ENCODE results near the gene ZNF182. TPM values are rescaled to one million over a fixed set of nuclear protein-coding genes. Genes with fewer than 3 reads are reported as not detected.

Gene ZNF182
- polyA plus RNA-seq, 2 donors, result 1.4 to 2.1 TPM

DNA sequence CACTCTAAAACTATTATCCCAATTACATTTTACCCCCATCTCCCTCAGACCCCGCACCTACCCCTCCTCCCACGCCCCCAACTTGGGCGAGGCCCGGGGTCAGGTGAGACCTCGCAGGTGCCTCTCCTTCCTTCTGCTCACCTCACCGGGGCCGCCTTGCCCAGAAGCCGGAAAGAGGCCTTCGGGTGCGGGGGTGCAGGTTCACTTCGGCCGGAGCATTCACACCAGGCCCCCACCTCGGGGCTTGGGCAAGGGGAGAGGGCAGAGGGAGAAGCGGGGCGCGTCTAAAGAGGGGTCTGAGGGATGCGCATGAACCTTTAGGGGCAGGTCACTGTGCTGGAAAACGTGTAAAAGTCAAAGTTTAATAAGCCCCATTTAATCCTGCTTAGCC is 427 bp downstream of the ZNF182 start:
- Histone ChIP-seq H3K27ac (ENCODE audit: low read depth in 2 of 2, low read length in 1 of 2) (peak overlapping the region; percentile 64 to 78), H3K4me3 (ENCODE audit: low read depth in 1 of 2, low read length in 2 of 2) (peak overlapping the region; percentile 56 to 61), H3K36me3 (ENCODE audit: control insufficient read depth in 2 of 2, insufficient read depth in 2 of 2, low read length in 1 of 2) (no peaks in the 10 kb centered on the region), H3K4me1 (ENCODE audit: control insufficient read depth in 2 of 2, insufficient read depth in 2 of 2, low read length in 1 of 2) (no peaks in the 10 kb centered on the region), H3K9me3 (ENCODE audit: control insufficient read depth in 2 of 2, insufficient read depth in 1 of 2, low read depth in 1 of 2, low read length in 1 of 2) (peaks cover 0 to 4% of the 10 kb centered on the region in 2 donors), H3K27me3 (ENCODE audit: control insufficient read depth in 1 of 2, insufficient read depth in 2 of 2, low read length in 2 of 2) (no peaks in the 10 kb centered on the region)
- WGBS, 2 donors, result 1 to 34% methylated on average over 17 to 18 of the region's 18 CpGs

GRCh38 chrX:48002929-48003328 is 860 bp downstream of the ZNF182 start:
- no peaks in the 10 kb centered on the region for H3K36me3 ChIP-seq (ENCODE audit: control insufficient read depth in 2 of 2, insufficient read depth in 2 of 2, low read length in 1 of 2)
- 39 to 49% methylated on average over 7 of the region's 7 CpGs for WGBS, 2 donors
- H3K4me1 ChIP-seq (ENCODE audit: control insufficient read depth in 2 of 2, insufficient read depth in 2 of 2, low read length in 1 of 2), result no peaks in the 10 kb centered on the region
- H3K4me3 ChIP-seq (ENCODE audit: low read depth in 1 of 2, low read length in 2 of 2), result peak overlapping the region in 1 of 2 donors; percentile 56
- H3K27ac ChIP-seq (ENCODE audit: low read depth in 2 of 2, low read length in 1 of 2), result no peak overlapping the region
- no peaks in the 10 kb centered on the region for H3K27me3 ChIP-seq (ENCODE audit: control insufficient read depth in 1 of 2, insufficient read depth in 2 of 2, low read length in 2 of 2)
- peaks cover 0 to 4% of the 10 kb centered on the region in 2 donors for H3K9me3 ChIP-seq (ENCODE audit: control insufficient read depth in 2 of 2, insufficient read depth in 1 of 2, low read depth in 1 of 2, low read length in 1 of 2)

DNA sequence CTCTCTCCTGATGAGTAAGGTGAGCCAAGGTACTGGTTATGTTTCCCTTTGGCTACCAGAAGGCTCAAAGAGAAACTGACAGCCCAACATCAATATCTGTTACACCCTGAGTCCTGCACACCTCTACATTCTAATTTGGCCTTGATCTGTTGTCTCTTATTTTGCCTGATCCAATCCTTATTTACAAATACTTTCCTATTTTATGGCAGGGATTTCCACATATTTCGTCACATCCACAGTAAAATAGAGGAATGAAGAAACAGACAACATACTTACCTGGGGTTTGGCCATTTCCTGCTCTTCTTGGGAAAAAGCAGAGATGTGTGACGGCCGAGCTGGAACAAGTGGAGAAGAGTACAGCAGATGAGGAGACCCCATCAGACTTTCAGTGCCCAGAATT is 1.5 kb downstream of the ZNF182 start:
- WGBS, 2 donors, result 67 to 85% methylated on average over 3 of the region's 3 CpGs
- no peaks in the 10 kb centered on the region for H3K4me1 ChIP-seq (ENCODE audit: control insufficient read depth in 2 of 2, insufficient read depth in 2 of 2, low read length in 1 of 2)
- no peak overlapping the region for H3K27ac ChIP-seq (ENCODE audit: low read depth in 2 of 2, low read length in 1 of 2)
- H3K9me3 ChIP-seq (ENCODE audit: control insufficient read depth in 2 of 2, insufficient read depth in 1 of 2, low read depth in 1 of 2, low read length in 1 of 2), result peaks cover 0 to 4% of the 10 kb centered on the region in 2 donors
- H3K36me3 ChIP-seq (ENCODE audit: control insufficient read depth in 2 of 2, insufficient read depth in 2 of 2, low read length in 1 of 2), result no peaks in the 10 kb centered on the region
- no peaks in the 10 kb centered on the region for H3K27me3 ChIP-seq (ENCODE audit: control insufficient read depth in 1 of 2, insufficient read depth in 2 of 2, low read length in 2 of 2)
- H3K4me3 ChIP-seq (ENCODE audit: low read depth in 1 of 2, low read length in 2 of 2), result no peak overlapping the region

DNA sequence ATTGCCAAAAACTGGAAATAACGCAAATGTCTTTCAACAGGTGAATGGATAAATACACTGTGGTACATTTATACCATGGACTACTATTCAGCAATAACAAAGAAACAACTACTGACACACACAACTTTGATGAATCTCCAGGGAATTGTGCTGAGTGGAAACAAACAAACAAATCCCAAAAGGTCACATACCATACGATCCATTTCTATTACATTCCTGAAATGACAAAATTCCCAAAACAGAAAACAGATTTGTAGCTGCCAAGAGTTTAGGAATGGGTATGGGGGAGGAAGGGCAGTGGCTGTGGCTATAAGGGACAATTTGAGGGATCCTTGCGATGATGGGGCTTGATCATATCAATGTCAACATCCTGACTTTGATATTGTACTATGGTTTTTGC is 2.5 kb downstream of the ZNF182 start:
- Histone ChIP-seq H3K9me3 (ENCODE audit: control insufficient read depth in 2 of 2, insufficient read depth in 1 of 2, low read depth in 1 of 2, low read length in 1 of 2) (peaks cover 0 to 4% of the 10 kb centered on the region in 2 donors), H3K27ac (ENCODE audit: low read depth in 2 of 2, low read length in 1 of 2) (no peak overlapping the region), H3K36me3 (ENCODE audit: control insufficient read depth in 2 of 2, insufficient read depth in 2 of 2, low read length in 1 of 2) (no peaks in the 10 kb centered on the region), H3K4me1 (ENCODE audit: control insufficient read depth in 2 of 2, insufficient read depth in 2 of 2, low read length in 1 of 2) (no peaks in the 10 kb centered on the region), H3K4me3 (ENCODE audit: low read depth in 1 of 2, low read length in 2 of 2) (no peak overlapping the region), H3K27me3 (ENCODE audit: control insufficient read depth in 1 of 2, insufficient read depth in 2 of 2, low read length in 2 of 2) (no peaks in the 10 kb centered on the region)
- WGBS, 2 donors, result 79 to 86% methylated on average over 3 of the region's 3 CpGs

DNA sequence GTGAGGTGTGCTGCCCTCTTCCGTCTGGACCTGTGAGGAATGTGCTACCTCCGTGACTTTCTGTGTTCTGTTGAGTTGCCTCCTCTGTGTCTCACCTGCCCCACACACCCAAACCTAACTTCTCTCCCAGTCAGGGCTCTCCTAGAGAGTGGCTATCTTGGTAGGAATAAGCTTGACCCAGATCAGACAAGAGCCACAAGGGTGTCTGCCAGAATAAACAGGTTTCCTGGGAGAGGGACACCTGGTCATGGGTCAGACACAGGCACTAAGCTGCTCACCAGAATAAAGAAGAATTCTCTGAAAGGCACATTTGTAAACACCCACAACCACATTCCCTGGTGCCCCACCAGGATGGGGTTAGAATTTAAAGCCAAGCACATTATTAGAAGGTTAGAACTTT is 11.1 kb downstream of the ZNF182 start:
- H3K27me3 ChIP-seq (ENCODE audit: control insufficient read depth in 1 of 2, insufficient read depth in 2 of 2, low read length in 2 of 2), result no peaks in the 10 kb centered on the region
- H3K27ac ChIP-seq (ENCODE audit: low read depth in 2 of 2, low read length in 1 of 2), result no peak overlapping the region
- no peaks in the 10 kb centered on the region for H3K36me3 ChIP-seq (ENCODE audit: control insufficient read depth in 2 of 2, insufficient read depth in 2 of 2, low read length in 1 of 2)
- no peak overlapping the region for H3K4me3 ChIP-seq (ENCODE audit: low read depth in 1 of 2, low read length in 2 of 2)
- H3K4me1 ChIP-seq (ENCODE audit: control insufficient read depth in 2 of 2, insufficient read depth in 2 of 2, low read length in 1 of 2), result no peaks in the 10 kb centered on the region
- 90 to 97% methylated on average over 2 of the region's 2 CpGs for WGBS, 2 donors
- no peaks in the 10 kb centered on the region for H3K9me3 ChIP-seq (ENCODE audit: control insufficient read depth in 2 of 2, insufficient read depth in 1 of 2, low read depth in 1 of 2, low read length in 1 of 2)

- Histone ChIP-seq H3K27me3 (ENCODE audit: control insufficient read depth in 1 of 2, insufficient read depth in 2 of 2, low read length in 2 of 2) (no peaks in the 10 kb centered on the region), H3K9me3 (ENCODE audit: control insufficient read depth in 2 of 2, insufficient read depth in 1 of 2, low read depth in 1 of 2, low read length in 1 of 2) (no peaks in the 10 kb centered on the region), H3K27ac (ENCODE audit: low read depth in 2 of 2, low read length in 1 of 2) (no peak overlapping the region), H3K4me3 (ENCODE audit: low read depth in 1 of 2, low read length in 2 of 2) (no peak overlapping the region), H3K36me3 (ENCODE audit: control insufficient read depth in 2 of 2, insufficient read depth in 2 of 2, low read length in 1 of 2) (no peaks in the 10 kb centered on the region), H3K4me1 (ENCODE audit: control insufficient read depth in 2 of 2, insufficient read depth in 2 of 2, low read length in 1 of 2) (no peaks in the 10 kb centered on the region)
- WGBS, 2 donors, result 78 to 90% methylated on average over 1 of the region's 1 CpG
Observed at GRCh38 chrX:47992095-47992380, 11.8 kb downstream of the ZNF182 start.

DNA sequence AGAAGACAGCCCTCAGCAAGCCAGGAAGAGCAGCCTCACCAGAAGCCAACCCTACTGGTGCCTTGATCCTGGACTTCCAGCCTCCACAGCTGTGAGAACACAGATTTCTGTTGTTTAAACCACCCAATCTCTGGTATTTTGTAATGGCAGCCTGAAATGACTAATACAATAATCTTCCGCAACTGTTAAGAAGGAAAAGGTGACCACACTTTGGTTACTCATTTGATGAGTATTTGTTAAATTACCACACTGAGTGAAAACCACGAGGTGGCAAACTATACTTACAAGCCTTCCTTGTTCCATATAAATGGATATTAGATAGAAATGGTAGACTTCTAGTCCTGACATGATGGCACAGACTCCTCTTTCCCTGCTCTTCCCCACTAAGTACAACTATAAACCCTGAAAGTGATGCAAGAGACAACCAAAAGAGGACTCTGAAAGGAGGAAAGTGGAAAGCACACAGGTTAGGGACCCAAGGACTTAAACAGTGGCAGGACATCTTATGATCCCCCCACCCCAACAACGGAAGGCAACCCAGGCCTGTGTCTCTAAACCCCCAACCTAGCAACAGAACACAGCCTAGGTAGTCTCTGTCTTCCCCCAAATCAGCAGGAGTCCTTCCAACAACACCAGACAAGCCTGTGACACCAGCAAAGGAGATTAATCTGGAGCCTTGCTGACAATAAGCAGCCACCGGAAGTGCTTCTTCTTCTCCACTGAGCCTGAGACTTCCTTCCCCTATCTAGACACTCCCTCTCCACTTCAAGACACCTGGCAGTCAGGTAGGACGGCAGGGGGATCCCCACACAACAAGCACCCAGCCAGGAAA is 12.3 kb downstream of the ZNF182 start:
- WGBS, 2 donors, result 60 to 83% methylated on average over 4 to 5 of the region's 5 CpGs
- no peaks in the 10 kb centered on the region for H3K36me3 ChIP-seq (ENCODE audit: control insufficient read depth in 2 of 2, insufficient read depth in 2 of 2, low read length in 1 of 2)
- no peaks in the 10 kb centered on the region for H3K9me3 ChIP-seq (ENCODE audit: control insufficient read depth in 2 of 2, insufficient read depth in 1 of 2, low read depth in 1 of 2, low read length in 1 of 2)
- H3K4me1 ChIP-seq (ENCODE audit: control insufficient read depth in 2 of 2, insufficient read depth in 2 of 2, low read length in 1 of 2), result no peaks in the 10 kb centered on the region
- no peak overlapping the region for H3K27ac ChIP-seq (ENCODE audit: low read depth in 2 of 2, low read length in 1 of 2)
- no peak overlapping the region for H3K4me3 ChIP-seq (ENCODE audit: low read depth in 1 of 2, low read length in 2 of 2)
- no peaks in the 10 kb centered on the region for H3K27me3 ChIP-seq (ENCODE audit: control insufficient read depth in 1 of 2, insufficient read depth in 2 of 2, low read length in 2 of 2)

DNA sequence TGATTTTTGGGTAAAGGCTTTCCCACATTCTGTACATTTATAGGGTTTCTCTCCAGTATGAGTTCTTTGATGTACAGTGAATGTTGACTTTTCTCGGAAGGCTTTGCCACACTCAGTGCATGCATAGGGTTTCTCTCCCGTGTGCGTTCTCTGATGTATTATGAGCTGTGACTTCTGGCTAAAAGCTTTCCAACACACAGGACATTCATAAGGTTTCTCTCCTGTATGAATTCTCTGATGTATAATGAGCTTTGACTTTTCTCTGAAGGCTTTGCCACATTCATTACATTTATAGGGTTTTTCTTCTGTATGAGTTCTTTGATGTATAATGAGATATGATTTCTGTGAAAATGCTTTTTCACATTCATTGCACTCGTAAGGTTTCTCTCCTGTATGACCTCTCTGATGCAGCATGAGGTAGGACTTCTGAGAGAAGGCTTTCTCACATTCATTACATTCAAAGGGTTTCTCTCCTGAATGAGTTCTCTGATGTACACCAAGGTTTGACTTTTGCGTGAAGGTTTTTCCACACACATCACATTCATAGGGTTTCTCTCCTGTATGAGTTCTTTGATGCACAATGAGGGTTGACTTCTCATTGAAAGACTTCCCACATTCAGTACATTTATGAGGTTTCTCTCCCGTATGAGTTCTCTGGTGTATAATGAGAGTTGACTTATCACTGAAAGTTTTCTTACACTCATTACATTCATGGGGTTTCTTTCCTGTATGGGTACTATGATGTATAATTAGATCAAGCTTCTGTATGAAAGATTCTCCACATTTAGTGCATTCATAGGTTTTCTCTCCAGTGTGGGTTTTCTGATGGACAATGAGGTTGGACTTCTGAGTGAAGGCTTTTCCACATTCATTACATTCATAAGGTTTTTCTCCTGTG is 27.3 kb downstream of the ZNF182 start:
- Histone ChIP-seq H3K9me3 (ENCODE audit: control insufficient read depth in 2 of 2, insufficient read depth in 1 of 2, low read depth in 1 of 2, low read length in 1 of 2) (peaks cover 13 to 17% of the 10 kb centered on the region in 2 donors), H3K27me3 (ENCODE audit: control insufficient read depth in 1 of 2, insufficient read depth in 2 of 2, low read length in 2 of 2) (no peaks in the 10 kb centered on the region), H3K4me3 (ENCODE audit: low read depth in 1 of 2, low read length in 2 of 2) (no peak overlapping the region), H3K36me3 (ENCODE audit: control insufficient read depth in 2 of 2, insufficient read depth in 2 of 2, low read length in 1 of 2) (no peaks in the 10 kb centered on the region), H3K27ac (ENCODE audit: low read depth in 2 of 2, low read length in 1 of 2) (no peak overlapping the region), H3K4me1 (ENCODE audit: control insufficient read depth in 2 of 2, insufficient read depth in 2 of 2, low read length in 1 of 2) (no peaks in the 10 kb centered on the region)
- WGBS, 2 donors, result 96 to 98% methylated on average over 6 of the region's 6 CpGs

DNA sequence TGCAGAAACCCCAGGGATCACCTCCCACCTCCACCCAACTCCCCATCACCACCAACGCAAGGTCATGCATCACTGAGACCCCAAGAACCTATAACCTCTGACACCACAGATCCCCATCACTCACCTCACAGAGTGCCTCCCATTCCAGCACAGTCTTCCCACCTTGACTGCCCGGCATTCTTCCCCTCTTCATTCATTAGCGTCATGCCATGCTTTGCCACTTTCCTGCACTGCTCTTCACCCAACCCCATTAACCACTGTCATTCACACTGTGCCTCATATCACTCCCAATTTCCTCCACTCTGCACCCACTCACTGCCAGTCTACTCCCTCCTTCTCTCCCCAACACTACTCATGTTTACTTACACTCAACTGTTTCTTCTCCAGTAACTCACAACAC is 30.6 kb downstream of the ZNF182 start:
- H3K27ac ChIP-seq (ENCODE audit: low read depth in 2 of 2, low read length in 1 of 2), result no peak overlapping the region
- H3K9me3 ChIP-seq (ENCODE audit: control insufficient read depth in 2 of 2, insufficient read depth in 1 of 2, low read depth in 1 of 2, low read length in 1 of 2), result peaks cover 13 to 17% of the 10 kb centered on the region in 2 donors
- H3K4me1 ChIP-seq (ENCODE audit: control insufficient read depth in 2 of 2, insufficient read depth in 2 of 2, low read length in 1 of 2), result no peaks in the 10 kb centered on the region
- 89 to 95% methylated on average over 3 of the region's 3 CpGs for WGBS, 2 donors
- no peaks in the 10 kb centered on the region for H3K36me3 ChIP-seq (ENCODE audit: control insufficient read depth in 2 of 2, insufficient read depth in 2 of 2, low read length in 1 of 2)
- H3K4me3 ChIP-seq (ENCODE audit: low read depth in 1 of 2, low read length in 2 of 2), result no peak overlapping the region
- H3K27me3 ChIP-seq (ENCODE audit: control insufficient read depth in 1 of 2, insufficient read depth in 2 of 2, low read length in 2 of 2), result no peaks in the 10 kb centered on the region

All from esophagus (tissue), 2 donors.